Non-pigmented ciliary epithelial cell (primary cell): ENCODE measurements around the gene KDM5A.

Experiments used
- DNase-seq: peaks from one replicate; pipeline ENCODE4 v3.0.0-alpha.2; 2010; ENCODE audit warnings: low read depth

The KDM5A gene

DNA sequence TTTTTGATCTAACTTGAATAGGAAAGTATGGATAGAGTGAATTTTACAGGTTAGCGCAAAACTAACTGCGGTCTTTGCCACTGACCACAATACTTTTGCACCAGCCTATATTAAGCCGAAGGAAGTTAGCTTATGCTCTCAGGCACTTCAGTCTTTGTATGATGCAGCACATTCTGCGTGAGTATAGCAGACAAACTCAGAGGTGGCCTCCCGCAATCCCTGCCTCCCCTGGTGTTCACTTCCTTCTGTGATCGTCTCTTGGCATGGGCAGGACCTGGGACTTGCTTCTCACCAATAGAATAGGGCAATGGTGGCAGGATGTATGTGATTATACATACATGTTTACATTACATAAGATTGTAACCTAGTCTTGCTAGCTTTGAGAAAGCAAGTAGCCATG is 116.2 kb downstream of the KDM5A start:
- no peak for DNase-seq

DNA sequence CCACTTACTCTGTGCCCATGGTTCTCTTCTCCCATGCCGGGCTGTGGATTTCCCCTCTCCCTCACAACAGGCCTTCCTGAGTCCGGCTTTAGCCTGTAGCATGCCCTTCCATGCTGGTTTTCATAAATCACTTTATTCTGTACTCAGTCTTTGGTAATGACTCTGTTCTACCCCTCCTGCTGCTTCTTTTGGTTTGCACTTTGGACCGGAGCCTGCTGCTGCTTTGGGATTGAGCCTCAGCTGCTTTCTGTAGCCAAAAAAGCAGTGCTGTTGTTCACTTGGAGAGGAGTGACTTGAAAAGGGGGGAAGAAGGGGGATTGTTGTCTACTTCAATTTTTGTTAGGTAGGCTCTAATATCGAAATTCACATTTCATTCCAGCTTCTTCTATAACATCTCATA is 118.0 kb downstream of the KDM5A start:
- no peak for DNase-seq

DNA sequence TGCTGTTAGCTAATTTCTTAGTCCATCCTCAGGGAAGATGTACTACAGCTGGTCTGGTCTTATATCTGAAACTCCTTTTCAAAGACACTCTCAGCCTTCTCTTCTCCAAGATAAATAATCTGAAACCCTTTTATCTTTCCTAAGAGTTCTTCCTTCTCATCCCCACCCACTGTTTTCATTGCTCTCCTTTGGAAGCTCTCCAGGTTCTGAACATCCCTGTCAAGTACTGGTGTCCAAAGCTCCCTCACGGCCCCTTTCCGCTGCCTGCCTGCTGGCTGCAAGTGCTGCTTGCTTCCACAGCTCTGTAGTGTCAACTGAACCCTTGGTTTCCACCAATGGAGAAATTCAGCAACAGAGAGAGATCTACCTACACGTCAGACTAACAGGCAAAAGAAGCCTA is 119.9 kb downstream of the KDM5A start:
- no peak for DNase-seq

DNA sequence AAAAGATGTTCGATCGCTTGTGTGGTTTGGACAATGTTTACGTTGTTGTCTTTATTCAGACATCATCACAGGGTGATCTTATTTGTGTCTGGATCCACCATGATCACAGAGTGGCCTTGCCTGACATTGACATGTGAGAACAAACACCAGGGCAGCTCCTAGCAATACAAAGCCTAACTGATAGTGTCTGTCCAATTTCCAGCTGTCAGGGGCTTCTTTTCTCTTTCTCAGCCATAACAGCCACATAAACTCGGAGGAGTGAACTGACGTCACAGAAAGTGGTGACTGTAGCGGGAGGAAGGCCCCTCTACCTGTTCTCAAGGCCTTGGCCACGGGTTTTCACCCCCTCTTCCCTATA is 120.7 kb downstream of the KDM5A start:
- DNase-seq, result no peak

DNA sequence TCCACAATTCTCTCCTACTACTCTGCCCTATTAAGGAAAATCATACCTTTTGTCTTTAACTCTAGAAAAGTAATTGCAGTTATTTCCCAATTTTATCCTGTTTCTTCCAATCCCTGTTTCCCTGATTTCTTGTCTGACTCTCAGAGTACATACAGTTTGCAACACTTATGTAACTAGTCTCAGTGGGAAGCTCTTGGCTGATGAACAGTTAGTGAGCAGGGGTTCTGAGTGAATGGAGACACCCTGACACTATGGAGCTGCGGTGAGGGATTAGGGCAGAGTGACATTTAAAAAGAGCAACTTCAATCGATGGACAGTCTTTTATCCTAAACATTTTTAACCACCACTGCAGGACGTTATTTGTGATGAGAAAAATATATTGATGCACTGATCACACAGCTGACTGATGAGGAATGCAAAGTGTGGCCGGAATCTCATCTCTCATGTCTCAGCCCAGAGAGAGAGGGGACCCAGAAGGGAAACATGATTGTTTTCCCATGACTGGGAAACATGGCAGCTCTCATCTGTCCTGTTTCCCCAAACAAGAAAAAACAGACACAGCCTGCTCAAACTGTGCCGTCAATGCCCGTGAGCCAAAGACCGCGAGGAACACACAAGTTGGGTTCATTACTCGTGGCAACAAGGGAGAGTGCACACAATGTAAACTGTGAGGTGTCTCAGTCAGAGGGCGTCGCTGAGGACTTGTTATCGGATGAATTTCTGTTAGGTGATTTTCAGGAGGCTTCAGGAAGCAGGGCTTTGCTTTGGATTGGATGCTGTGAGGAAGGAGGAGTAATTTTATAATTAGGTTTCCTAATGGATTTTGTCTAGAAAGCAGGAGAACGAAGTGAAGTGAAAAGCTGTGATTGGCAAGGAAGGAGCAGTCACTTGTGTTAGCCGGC is 121.3 kb downstream of the KDM5A start:
- DNase-seq, result no peak

DNA sequence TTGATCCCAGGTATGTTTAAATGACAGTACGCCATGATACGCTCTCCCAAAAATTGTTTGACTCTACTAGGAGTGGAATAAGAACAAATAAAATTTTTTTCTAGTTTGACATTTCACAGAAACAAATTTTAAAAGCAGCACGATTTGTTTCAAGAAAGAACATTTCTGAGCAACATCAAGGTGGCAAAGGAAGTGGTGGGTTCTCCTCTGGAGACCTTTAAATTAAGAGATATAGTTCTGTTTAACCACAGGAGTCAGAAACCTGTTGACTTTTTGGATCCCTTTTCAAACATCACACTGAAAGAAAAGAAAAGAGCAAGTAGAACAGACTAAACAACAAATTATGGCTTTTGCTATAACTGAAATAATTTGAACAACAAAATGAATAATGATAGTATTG is 124.0 kb downstream of the KDM5A start:
- no peak for DNase-seq

DNA sequence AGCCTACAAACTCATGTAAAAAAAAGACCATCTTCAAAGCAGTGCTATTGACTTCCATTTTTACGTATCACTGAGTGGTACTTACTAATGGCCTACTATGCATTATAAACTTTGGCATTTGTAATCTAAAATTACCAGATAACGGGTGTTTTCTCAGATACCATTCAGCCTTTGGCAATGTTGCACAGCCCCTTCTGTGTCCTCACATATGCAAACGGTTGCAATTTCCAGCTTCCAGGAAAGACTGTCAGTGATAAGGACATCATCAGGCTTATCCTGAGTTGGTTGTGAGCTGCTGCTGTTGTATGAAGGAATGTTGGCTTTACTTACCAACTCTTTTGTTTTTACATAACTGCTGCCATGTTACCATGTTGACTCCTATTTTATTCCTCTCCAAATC is 124.9 kb downstream of the KDM5A start:
- no peak for DNase-seq

DNA sequence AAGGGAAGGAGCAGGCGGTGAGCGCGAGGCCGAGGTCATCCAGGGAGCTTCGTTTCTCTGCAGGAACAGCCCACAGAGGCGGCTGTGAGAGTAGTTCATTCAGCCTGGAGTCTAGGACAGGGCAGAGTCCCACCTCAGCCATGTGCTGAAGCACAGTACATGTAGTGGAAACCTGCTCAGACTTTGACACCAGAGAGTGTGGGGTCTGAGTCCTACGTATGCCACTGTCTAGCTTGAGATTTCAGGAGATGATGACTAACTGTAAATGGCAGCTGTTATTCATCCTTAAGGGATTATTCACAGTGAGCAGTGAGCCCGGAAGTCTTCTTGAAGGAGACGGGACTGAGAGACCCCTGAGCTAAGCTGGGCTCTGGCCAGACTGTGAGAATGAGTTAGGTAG is 125.5 kb downstream of the KDM5A start:
- no peak for DNase-seq

DNA sequence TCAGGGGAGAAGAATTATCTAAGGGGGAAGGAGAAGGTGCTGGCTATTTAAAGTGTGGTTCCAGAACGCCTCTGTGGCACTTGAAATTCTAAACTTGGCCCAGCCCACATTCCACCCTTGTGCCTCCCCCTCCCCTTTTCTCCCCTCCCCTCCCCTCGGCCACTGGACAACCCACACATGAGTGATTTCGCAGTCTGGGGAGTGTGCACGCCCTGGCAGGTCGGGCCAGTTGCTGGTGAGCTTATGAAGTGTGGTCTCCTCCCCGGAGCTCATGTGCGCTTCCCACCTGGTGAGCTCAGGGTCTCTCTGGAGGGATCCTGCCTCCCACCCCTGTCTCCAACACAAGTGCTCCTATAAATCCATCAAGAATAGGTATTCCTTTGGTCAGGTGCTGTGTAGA is 126.3 kb downstream of the KDM5A start, which contains the start of gene SLC6A13:
TSS of gene SLC6A13 (minus strand) at position 20 of the 400 bp plus-strand sequence. CDS start 2,784 bp downstream, outside the sequence.
- DNase-seq, result no peak

DNA sequence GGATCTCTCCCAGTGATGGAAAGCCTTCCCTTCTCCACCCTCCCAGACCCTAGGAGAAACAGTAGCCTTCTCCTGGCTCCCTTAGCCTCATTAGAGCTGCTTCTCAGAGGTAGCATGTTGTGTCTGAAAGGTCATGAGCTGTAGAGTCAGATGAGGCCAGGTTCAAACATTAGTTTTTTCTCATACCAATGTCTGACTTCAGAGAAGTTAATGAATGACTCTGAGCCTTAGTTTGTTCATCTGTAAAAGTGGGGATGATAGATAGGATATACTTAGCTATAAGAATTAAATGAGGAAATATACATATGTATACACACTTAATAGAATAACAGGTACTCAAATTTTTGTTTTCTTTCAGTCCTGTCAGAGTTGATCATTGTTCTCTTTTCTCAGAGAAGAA is 127.0 kb downstream of the KDM5A start:
- DNase-seq, result no peak

DNA sequence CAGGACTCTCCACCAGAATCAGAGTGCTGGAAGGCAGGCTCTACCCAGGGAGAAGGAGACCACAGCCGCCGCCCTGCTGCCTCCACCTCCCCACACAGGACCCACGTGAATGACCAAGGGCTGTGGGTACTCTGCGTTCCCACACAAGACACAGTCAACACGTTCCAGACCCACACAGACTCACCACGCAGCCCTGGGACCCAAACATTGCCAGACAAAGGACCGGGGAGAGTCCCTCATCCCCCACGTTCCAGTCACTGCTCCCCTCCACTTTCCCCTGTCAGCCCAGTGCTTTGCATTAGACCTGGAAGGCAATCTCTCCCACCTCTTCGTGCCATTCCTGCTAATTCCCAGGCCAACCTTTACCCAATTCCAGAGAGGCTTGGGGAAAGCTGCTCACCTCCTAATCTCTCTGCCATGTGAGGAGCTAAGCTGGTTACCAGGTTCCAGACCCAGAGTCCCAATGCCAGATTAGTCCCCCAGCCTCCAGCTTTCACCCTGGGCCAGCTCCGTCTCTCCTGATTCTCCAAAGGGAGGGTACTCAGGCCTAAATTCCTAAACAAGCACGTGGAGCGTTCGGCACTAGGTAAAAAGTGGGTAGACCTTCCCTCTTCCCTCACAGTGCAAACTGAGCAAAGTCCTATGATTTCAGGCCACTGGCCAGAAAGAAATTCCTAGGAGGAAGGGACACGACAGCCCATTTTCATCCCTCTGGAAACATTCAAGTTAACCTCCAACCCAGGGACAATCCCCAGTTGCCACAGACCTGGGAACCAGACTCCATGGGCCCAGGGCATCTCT is 131.4 kb downstream of the KDM5A start:
- DNase-seq, result no peak

DNA sequence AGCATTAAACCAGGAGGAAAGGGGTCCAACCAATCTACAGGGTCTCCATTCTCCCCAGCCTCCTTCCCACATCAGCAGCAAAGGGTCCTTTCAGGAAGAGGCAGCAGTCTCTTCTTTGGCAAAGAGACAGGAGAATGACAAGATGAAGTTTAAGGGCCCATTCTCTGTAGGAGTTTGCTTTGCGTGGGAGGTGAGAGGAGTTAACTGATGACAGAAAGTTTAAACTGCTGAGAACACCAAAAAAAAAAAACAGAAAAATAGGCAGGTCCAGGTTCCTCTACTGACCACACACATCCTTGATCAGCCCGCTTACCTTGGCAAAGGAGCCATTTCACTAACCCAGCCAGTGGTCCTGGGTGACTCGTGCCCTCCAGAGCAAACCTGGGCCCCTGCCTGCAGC is 132.2 kb downstream of the KDM5A start:
- no peak for DNase-seq

DNA sequence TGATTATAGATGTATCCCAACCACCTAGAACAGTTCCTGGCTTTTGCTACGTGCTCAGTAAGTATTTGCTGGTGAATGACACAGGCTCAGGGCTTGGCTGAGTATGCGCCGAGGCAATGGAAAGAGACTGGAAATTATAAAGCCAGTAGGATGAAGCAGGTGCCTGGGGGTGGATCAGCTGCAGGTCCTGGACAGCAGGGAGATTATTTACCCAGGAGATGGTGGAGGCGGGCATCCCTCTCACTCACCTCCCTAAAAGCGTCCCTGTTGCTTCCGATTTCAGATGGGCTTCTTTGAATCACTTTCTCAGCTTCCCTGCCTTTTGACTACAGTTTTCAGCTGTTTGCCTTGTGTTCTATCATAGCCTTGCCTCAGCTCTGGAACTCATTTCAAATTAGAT is 132.9 kb downstream of the KDM5A start:
- no peak for DNase-seq

DNA sequence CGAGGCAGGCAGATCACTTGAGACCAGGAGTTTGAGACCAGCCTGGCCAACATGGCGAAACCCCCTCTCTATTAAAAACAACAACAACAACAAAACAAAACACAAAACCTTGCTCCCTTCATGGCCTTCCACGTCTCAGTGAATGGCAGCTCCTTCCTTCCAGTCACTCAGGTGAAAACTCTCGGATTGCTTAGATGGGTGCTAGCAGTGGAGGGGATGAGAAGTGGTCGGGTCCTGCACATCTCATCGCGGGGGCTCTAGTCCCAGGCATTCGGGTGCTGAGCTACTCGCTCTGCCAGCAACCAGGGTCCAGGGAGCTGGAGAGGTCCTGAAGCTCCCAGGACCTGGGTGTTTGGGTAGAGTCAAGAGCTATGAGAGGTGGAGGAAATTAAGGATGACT is 134.2 kb downstream of the KDM5A start:
- no peak for DNase-seq

DNA sequence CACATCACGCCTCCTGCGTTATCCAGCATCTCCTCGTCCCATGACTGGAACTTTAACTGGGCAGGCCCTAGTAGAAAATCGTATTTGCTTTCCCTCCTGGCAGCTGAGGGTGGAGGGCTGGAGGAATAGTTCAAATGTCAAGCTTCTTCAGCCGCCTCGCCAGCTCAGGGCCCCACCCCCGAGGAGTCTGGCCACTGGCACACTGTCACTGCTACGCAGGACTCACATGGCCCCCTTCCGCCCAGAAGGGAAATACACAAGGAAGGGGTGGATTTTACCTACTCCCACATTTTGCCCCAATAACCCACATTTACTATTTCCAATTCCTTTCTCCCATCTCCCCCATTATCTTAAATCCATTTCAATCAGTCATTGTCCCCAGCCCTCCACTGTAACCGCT is 135.1 kb downstream of the KDM5A start:
- no peak for DNase-seq

DNA sequence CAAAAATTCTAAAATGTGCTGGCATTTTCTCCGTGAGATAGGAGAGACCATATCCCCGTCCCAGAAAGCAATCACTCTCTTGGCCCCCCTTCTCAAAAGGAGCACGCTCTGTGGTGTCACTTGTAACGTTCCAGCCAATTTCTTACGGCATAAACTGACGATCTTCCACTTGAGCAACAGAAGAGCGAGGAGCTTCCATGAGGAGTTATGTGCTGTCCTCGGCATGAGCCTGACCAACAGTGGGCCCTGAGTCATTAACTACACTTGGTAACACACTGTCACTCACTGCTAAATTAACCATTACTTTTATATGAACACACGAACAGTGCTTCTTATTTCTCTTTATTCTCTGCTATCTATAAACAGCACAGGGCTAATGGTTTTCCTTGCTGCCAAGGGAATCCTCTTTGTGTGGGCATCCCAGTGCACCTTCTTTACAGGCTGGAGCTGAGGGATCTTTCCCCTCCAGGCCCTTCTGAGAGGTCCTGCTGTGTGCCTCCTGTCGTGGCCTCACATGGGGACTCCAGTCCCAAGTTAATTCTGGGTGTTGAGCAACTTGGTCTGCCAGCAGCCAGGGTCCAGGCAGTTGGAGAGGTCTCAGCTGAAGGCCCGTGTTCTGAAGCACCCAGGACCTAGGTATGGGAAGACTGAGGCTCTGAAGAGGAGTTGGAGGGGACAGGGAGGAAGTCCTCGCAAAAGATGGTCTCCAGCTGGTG is 135.8 kb downstream of the KDM5A start:
- no peak for DNase-seq

DNA sequence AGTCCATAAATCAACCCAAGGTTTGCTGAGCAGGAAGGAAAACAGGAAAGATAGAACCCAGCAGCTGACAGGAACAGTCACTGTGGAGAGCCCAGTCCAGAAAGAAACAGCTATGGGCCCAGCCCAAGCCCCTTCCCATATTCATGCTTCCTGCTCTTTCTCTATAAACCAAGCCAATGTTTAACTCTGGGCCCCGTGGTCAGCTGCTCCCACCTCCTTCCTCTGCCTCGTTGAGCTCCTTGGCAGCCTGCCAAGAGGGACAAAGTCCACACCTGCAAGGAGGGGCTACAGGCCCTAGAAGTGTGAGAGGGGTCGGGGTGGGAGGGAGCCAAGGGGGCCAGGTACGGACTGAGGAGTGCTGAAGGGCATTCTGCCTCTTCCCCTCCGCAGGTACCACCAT is 136.5 kb downstream of the KDM5A start:
- DNase-seq, result no peak

DNA sequence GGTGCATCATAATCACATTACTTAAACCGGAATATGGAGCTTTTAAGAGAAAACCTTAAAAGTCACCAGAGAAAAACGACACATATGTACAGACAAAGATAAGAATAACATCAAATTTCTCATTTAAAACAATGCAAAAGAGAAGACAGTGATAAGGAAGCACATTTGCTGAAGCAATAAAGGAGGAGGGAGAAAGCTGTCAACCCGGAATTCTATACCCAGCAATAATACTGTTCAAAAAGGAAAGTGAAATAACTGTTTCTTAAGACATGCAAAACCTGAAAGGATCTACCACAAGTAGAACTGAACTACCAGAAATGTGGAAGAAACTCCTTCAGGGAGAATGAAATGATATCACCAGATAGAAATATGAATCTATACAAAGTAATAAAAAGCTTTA is 141.8 kb downstream of the KDM5A start:
- DNase-seq, result no peak

DNA sequence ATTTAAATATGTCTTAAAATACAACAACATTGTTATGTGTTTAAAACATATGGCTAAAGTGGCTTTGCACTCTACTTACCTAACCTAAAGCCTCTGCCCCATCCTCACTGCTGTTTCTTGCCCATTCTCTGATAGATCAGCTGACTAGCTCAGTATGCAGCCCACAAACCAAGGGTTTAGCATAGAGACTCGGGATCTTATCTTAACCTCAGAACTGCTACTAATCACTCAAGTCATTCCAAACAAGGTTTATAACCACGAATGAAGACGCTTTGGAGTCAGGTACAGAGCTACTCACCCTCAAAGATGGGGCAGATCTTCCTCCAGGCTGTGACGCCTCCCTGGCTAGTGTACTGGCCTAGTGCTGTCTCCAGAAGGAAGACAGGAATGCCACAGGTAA is 145.7 kb downstream of the KDM5A start:
- DNase-seq, result no peak

DNA sequence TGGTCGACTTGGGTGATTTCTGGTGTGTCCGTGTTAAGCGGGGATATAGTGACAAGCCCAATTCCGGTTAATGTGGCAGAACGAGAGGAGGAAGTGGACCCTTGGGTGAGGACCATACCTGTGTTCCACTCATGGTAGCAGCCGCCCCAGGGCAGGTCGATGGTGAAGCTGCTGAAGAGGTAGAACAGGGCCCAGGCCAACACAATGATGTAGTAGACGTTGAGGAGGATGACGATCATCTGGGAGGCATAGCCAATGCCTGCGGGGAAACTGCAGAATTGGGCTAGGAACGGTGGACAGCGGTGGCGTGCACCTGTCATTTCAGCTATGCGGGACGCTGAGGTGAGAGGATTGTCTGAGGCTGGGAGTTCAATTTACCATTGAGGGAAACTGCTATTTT is 146.6 kb downstream of the KDM5A start:
- no peak for DNase-seq

DNA sequence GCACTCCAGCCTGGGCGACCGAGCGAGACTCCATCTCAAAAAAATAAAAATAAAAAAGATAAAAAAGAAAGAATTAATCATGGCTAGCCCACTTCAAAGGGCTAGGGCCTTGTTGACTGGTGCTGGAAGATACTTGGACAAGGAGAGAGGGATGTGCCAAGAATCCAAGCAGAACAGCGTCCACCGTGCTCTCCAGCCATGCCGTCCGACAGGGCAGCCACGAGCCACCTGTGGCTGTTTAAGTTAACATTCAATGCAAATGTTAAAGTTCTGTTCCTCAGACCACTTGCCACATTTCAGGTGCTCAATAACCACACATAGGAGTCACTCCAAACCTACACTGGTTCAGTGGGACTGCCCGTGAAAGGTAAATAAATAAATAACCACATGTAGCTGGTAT is 147.9 kb downstream of the KDM5A start:
- no peak for DNase-seq

DNA sequence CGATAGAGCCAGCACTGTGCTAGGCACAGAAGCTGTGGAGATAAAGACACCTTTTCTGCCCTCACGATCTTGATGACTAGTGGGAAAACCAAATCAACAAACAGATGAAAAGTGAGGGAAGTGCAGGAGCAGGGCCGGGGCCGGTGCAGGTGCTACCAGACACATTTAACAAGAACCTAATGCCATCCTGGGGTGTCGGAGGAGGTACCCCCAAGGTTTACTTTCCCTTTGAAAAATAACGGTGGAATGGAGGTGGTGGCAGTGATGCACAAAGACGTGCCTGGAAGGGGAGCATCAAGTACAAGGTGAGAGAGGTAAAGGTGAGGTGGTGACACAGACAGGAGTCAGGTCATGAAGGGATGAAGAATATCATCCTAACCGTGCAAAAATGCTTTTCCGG is 148.6 kb downstream of the KDM5A start:
- DNase-seq, result no peak
